GM19395 (cell line): ENCODE data around the gene HEXA.

Experiments used
- ATAC-seq: cut with Tn5 transposase; IDR thresholded peaks from one replicate; pipeline ENCODE4 v1.9.1; 2021; ENCODE audit warnings: mild to moderate bottlenecking, moderate library complexity; ENCODE audit not compliant: unreplicated experiment

The HEXA gene

GRCh38 chr15:72323752-72324151 lies 52.1 kb downstream of the HEXA start:
- no peak for ATAC-seq

DNA sequence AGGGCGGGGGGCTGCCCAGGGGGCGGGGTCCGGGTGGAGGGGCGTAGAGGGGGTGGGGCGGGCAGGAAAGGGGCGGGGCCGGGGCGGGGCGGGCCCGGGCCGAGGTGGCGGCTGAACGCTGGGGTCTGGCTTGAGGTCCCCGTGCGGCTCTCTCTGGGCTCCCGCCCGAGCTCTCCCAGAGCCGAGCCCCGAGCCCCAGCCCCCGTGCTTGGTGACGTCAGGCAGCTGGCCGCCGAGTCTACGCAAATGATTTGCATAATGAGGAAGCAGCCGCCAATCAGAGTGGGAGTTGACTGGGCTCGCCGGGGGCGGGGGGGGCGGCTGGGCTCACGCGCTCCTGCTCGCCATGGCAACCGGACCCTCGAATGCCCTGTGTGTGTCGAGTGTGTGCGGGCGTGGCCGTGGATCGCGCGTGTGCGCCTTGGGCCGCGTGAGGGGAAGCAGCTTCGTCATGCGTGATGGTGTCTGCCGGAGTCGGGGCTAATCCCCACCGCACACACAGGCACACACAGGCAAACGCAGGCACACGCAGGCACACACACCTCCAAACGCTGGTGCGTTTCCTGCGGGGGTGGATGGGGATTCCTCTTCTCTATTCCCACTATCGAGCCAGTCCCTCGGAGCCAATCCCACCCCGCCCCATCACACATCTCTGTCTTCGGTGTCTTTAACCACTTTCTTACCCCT lies 55.7 kb downstream of the HEXA start, which contains the start of gene CELF6:
CELF6 (minus strand) TSS at position 173 of the 687 bp plus-strand sequence. CDS start 283 bp downstream, outside the sequence.
- ATAC-seq: peak; percentile 70

GRCh38 chr15:72319360-72319984 lies 56.3 kb downstream of the HEXA start:
- ATAC-seq: peak; percentile 36

- ATAC-seq: no peak
These were observed 57.3 kb downstream of the HEXA start for GRCh38 chr15:72318408-72318942.

- no peak for ATAC-seq
These were observed 60.0 kb downstream of the HEXA start for GRCh38 chr15:72315706-72316370.

GRCh38 chr15:72313881-72314280 lies 61.9 kb downstream of the HEXA start:
- no peak for ATAC-seq

- ATAC-seq: no peak
These were observed 62.4 kb downstream of the HEXA start for GRCh38 chr15:72313448-72313840.

GRCh38 chr15:72312605-72313447 lies 63.0 kb downstream of the HEXA start:
- ATAC-seq: peak; percentile 60

- ATAC-seq: no peak
These were observed 68.8 kb downstream of the HEXA start for GRCh38 chr15:72307026-72307425.

GRCh38 chr15:72306211-72306785 lies 69.5 kb downstream of the HEXA start:
- no peak for ATAC-seq

DNA sequence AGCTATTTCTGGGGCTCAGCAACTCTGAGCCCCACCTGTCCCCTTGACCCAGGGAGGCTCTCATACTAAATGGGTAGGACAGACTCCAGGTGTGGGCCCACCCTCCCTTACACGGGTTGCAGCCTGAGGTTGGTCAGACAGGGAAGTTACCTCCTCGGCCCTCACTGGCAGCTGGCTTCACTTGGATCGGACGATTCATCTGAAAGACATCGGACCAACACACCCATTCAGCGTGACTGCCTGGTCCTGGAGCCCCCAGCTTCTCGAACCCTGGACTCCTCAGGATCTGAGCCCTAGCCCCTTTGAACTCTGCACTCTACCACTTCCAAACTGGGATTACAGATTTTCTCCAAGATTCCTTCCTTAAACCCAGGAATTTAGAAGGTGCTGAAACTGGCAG lies 71.2 kb downstream of the HEXA start:
- ATAC-seq: no peak

DNA sequence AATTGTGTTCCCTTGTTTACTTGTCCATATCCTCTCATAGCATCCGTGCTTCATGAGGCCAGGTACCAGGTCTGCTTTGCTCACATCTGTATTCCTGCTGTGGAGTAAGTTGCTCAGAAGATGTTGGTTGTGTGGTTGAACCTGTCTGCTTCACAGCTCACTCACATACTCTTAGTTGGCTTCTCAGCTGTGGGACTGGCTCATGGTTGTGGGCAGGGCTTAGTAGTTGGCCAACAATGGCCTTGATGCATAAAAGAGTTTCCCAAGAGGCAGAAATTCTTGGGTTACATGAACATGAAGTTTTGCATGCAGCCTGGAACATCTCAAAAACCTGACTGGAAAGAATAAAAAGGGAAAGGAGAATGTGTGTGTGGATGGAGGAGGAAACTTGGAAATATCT lies 72.9 kb downstream of the HEXA start:
- no peak for ATAC-seq
